K562 (cell line): ENCODE data around the gene DNAAF3. TPM values are rescaled to one million over a fixed set of nuclear protein-coding genes. Genes with fewer than 3 reads are reported as not detected.

ENCODE experiments used
- BRD9 ChIP-seq: fragments of 450-650 bp; IDR thresholded peaks from 2 replicates; pipeline ENCODE4 v1.6.1; 2018; ENCODE audit warnings: low read depth; ENCODE audit not compliant: partially characterized antibody
- CBFB ChIP-seq: sonication (generic); formaldehyde crosslinking; IDR thresholded peaks from 2 replicates; pipeline ENCODE4 v1.4.0; 2020; ENCODE audit warnings: mild to moderate bottlenecking, missing genetic modification reagents
- CCNT2 ChIP-seq: IDR thresholded peaks from 2 replicates; pipeline ENCODE4 v1.6.1; 2011; ENCODE audit warnings: borderline replicate concordance, low read depth, mild to moderate bottlenecking, moderate library complexity, mixed read lengths, low read length; ENCODE audit not compliant: insufficient read length; ENCODE audit errors: extremely low read depth
- CHD2 ChIP-seq: IDR thresholded peaks from 2 replicates; pipeline ENCODE4 v1.6.1; 2011; ENCODE audit warnings: low read depth, low read length
- EZH2 ChIP-seq: IDR thresholded peaks from 2 replicates; pipeline ENCODE4 v1.6.1; 2012; ENCODE audit warnings: low read depth, mild to moderate bottlenecking, inconsistent platforms, low read length, borderline replicate concordance
- MIER1 ChIP-seq: fragments of 450-650 bp; IDR thresholded peaks from 2 replicates; pipeline ENCODE4 v1.6.1; 2016; ENCODE audit warnings: antibody characterized with exemption, mild to moderate bottlenecking, low read depth
- NEUROD1 ChIP-seq: fragments of 150-350 bp; IDR thresholded peaks from 2 replicates; pipeline ENCODE4 v1.6.1; 2014; ENCODE audit warnings: borderline replicate concordance, low read length, low read depth; ENCODE audit not compliant: partially characterized antibody
- ZNF41 ChIP-seq: fragments of 250-450 bp; sonication (Bioruptor Pico); conservative IDR thresholded peaks from 2 replicates; pipeline ENCODE4 v1.4.0; 2020; ENCODE audit warnings: mild to moderate bottlenecking
- polyA plus RNA-seq, 8 experiments: library from polyadenylated mRNA; depleted of rRNA in 4 of 8; stranded (reverse) in 5 of 8; unstranded in 3 of 8; fragments of >200 nt; fragmentation: Nextera tagmentation in 2 of 8; fragmentation: Illumina TruSeq in 1 of 8; extraction: Ambion mirVana in 2 of 8; extraction: Trizol in 1 of 8; gene quantifications; 2 replicates each; pipeline versions ENCODE4 v1.2.1 to v1.2.3, GENCODE V29; 2011 to 2014; ENCODE audit warnings: inconsistent platforms in 1 of 8, missing spikeins in 1 of 8
- total RNA-seq, 7 experiments: library from RNA; depleted of rRNA in 6 of 7; stranded (reverse); fragments of >200 nt in 6 of 7; fragmentation: Illumina TruSeq in 2 of 7; extraction: Trizol in 2 of 7; gene quantifications; 2 replicates each; pipeline versions ENCODE4 v1.2.1 to v1.2.3, GENCODE V29; 2011 to 2021; ENCODE audit warnings: low replicate concordance in 1 of 7
- TF ChIP-seq, protein P1 (sequence below), 2 experiments: IDR thresholded peaks; 2 replicates each; pipeline ENCODE4 v1.6.1; 2011; ENCODE audit warnings: borderline replicate concordance in 1 of 2, control low read depth in 1 of 2, low read depth in 1 of 2, low read length in 1 of 2, mild to moderate bottlenecking in 1 of 2, mixed read lengths in 1 of 2, moderate library complexity in 1 of 2; ENCODE audit not compliant: insufficient read depth in 1 of 2, insufficient read length in 1 of 2, poor library complexity in 1 of 2, severe bottlenecking in 1 of 2; ENCODE audit errors: extremely low read depth in 1 of 2
- TF ChIP-seq, protein P2 (sequence below), 3 experiments: IDR thresholded peaks in 2 of 3; conservative IDR thresholded peaks in 1 of 3; 2 replicates each; pipeline ENCODE4 v1.5.1; 2011 to 2012; ENCODE audit warnings: low read length in 3 of 3, mild to moderate bottlenecking in 3 of 3, control low read depth in 2 of 3, improper control_type of control experiment in 1 of 3, inconsistent platforms in 1 of 3, low read depth in 1 of 3, mixed read lengths in 1 of 3, moderate library complexity in 1 of 3; ENCODE audit not compliant: insufficient read depth in 2 of 3
- TF ChIP-seq, protein P3 (sequence below), 2 experiments: fragments of 450-650 bp; IDR thresholded peaks; 2 replicates each; pipeline ENCODE4 v1.6.1; 2016
- TF ChIP-seq, protein P4 (sequence below): sonication (generic); IDR thresholded peaks from 2 replicates; pipeline ENCODE4 v1.6.1; 2016
- TF ChIP-seq, protein P5 (sequence below), 3 experiments: fragments of 200-800 bp in 1 of 3; sonication (Bioruptor generic) in 1 of 3; sonication (generic) in 1 of 3; formaldehyde crosslinking in 1 of 3; IDR thresholded peaks; 2 replicates each; pipeline versions ENCODE4 v1.6.1 to v1.8.0; 2016 to 2022; ENCODE audit warnings: mild to moderate bottlenecking in 2 of 3, missing compliant biosample characterization in 2 of 3, missing genetic modification characterization in 2 of 3, missing genetic modification reagents in 1 of 3
- TF ChIP-seq, protein P6 (sequence below): fragments of 450-650 bp; IDR thresholded peaks from 2 replicates; pipeline ENCODE4 v1.7.1; 2018; ENCODE audit warnings: mild to moderate bottlenecking, low read depth; ENCODE audit not compliant: partially characterized antibody

The DNAAF3 gene
- total and polyA plus RNA-seq, 9 of the 15 experiments (the other 6 are each of a cell fraction or from before 2014, with no cell fraction given) = 21.6 to 61.5 (median 43.0) TPM

DNA sequence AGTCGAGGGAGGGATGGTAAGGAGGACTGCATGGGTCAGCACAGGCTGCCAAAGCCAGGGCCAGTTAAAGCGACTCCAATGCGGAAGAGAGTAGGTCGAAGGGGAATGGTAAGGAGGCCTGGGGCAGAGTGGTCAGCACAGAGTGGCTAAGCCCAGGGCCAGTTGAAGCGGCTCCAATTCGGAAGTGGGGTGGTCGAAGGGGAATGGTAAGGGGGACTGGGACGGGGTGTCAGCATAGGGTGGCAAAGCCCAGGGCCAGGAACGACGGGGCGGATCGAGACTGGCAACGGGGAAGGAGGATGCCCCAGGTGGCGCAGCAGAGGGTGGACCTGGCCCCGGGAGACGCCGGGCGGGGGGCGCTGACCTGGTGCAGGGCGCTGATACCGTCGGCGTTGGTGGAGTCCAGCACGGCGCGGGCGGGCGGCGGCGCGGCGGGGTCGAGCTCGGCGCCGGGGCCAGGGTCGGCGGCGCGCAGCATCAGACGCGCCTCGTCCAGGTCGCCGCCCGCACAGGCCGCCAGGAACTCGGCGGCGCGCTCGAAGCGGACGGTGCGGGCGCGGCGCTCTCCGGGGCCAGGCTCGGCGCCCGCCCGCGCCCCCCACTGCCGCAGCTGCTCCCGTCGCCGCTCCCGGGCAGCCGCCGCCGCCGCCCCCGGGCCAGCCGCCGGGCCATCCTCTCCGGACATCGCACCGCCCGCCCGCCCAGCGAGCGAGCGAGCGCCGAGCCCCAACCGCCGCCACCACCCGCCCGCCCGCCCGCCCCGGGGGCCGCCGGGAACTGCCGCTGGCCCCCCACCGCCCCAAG is 49.4 kb downstream of the DNAAF3 start, which contains the start of gene PPP1R12C (continued):
- TF ChIP-seq, protein P1, sequence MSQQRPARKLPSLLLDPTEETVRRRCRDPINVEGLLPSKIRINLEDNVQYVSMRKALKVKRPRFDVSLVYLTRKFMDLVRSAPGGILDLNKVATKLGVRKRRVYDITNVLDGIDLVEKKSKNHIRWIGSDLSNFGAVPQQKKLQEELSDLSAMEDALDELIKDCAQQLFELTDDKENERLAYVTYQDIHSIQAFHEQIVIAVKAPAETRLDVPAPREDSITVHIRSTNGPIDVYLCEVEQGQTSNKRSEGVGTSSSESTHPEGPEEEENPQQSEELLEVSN (IDR thresholded peaks at IDR 0.05; ENCODE audit: borderline replicate concordance in 1 of 2, extremely low read depth in 1 of 2, insufficient read depth in 1 of 2, insufficient read length in 1 of 2, low read depth in 1 of 2, low read length in 1 of 2, poor library complexity in 1 of 2, severe bottlenecking in 1 of 2) = peak in 1 of 2 experiments; percentile 19
- TF ChIP-seq CBFB (CRISPR knock-in tag) (peak; percentile 78; the same call in 1 of the 2 replicates), EZH2 (no peak), BRD9 (no peak), NEUROD1 (no peak), ZNF41 (no peak), MIER1 (no peak), CCNT2 (peak; percentile 11), CHD2 (no peak)
- TF ChIP-seq, protein P2, sequence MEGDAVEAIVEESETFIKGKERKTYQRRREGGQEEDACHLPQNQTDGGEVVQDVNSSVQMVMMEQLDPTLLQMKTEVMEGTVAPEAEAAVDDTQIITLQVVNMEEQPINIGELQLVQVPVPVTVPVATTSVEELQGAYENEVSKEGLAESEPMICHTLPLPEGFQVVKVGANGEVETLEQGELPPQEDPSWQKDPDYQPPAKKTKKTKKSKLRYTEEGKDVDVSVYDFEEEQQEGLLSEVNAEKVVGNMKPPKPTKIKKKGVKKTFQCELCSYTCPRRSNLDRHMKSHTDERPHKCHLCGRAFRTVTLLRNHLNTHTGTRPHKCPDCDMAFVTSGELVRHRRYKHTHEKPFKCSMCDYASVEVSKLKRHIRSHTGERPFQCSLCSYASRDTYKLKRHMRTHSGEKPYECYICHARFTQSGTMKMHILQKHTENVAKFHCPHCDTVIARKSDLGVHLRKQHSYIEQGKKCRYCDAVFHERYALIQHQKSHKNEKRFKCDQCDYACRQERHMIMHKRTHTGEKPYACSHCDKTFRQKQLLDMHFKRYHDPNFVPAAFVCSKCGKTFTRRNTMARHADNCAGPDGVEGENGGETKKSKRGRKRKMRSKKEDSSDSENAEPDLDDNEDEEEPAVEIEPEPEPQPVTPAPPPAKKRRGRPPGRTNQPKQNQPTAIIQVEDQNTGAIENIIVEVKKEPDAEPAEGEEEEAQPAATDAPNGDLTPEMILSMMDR (IDR thresholded peaks at IDR 0.05 in 2 of 3, conservative IDR thresholded peaks at IDR 0.05 in 1 of 3; ENCODE audit: insufficient read depth in 2 of 3, low read depth in 1 of 3, low read length in 3 of 3) = no peak
- TF ChIP-seq, protein P3, sequence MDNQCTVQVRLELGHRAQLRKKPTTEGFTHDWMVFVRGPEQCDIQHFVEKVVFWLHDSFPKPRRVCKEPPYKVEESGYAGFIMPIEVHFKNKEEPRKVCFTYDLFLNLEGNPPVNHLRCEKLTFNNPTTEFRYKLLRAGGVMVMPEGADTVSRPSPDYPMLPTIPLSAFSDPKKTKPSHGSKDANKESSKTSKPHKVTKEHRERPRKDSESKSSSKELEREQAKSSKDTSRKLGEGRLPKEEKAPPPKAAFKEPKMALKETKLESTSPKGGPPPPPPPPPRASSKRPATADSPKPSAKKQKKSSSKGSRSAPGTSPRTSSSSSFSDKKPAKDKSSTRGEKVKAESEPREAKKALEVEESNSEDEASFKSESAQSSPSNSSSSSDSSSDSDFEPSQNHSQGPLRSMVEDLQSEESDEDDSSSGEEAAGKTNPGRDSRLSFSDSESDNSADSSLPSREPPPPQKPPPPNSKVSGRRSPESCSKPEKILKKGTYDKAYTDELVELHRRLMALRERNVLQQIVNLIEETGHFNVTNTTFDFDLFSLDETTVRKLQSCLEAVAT (IDR thresholded peaks at IDR 0.05) = no peak
- TF ChIP-seq, protein P4, sequence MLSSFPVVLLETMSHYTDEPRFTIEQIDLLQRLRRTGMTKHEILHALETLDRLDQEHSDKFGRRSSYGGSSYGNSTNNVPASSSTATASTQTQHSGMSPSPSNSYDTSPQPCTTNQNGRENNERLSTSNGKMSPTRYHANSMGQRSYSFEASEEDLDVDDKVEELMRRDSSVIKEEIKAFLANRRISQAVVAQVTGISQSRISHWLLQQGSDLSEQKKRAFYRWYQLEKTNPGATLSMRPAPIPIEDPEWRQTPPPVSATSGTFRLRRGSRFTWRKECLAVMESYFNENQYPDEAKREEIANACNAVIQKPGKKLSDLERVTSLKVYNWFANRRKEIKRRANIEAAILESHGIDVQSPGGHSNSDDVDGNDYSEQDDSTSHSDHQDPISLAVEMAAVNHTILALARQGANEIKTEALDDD = no peak
- TF ChIP-seq, protein P5, sequence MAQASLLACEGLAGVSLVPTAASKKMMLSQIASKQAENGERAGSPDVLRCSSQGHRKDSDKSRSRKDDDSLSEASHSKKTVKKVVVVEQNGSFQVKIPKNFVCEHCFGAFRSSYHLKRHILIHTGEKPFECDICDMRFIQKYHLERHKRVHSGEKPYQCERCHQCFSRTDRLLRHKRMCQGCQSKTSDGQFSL (CRISPR knock-in tag; IDR thresholded peaks at IDR 0.05) = 0 out of 2 replicates have a peak, but pooled peaks have one; percentile 11
- TF ChIP-seq, protein P5 (tag; IDR thresholded peaks at IDR 0.05) = no peak
- TF ChIP-seq, protein P6, sequence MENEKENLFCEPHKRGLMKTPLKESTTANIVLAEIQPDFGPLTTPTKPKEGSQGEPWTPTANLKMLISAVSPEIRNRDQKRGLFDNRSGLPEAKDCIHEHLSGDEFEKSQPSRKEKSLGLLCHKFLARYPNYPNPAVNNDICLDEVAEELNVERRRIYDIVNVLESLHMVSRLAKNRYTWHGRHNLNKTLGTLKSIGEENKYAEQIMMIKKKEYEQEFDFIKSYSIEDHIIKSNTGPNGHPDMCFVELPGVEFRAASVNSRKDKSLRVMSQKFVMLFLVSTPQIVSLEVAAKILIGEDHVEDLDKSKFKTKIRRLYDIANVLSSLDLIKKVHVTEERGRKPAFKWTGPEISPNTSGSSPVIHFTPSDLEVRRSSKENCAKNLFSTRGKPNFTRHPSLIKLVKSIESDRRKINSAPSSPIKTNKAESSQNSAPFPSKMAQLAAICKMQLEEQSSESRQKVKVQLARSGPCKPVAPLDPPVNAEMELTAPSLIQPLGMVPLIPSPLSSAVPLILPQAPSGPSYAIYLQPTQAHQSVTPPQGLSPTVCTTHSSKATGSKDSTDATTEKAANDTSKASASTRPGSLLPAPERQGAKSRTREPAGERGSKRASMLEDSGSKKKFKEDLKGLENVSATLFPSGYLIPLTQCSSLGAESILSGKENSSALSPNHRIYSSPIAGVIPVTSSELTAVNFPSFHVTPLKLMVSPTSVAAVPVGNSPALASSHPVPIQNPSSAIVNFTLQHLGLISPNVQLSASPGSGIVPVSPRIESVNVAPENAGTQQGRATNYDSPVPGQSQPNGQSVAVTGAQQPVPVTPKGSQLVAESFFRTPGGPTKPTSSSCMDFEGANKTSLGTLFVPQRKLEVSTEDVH = no peak
